Hematopoietic multipotent progenitor cell treated with erythropoietin and hydrocortisone succinate and interleukin-3 and kit ligand, for 15 days (in vitro differentiated cells): ENCODE data around the gene DOCK2.
"Not testable (repeated sequence)": the region's sequence is repeated elsewhere in the genome, so short reads cannot be mapped to it uniquely, and the experiment has no call there.

Source experiments
- DNase-seq: peaks from one replicate; pipeline ENCODE4 v3.0.0-alpha.2; 2015; ENCODE audit warnings: low spot score

DOCK2 gene

GRCh38 chr5:169719360-169720314, 82.6 kb downstream of the DOCK2 start:
- DNase-seq = no peak

- DNase-seq = no peak
Observed at GRCh38 chr5:169721771-169722170, 84.7 kb downstream of the DOCK2 start.

GRCh38 chr5:169723103-169723831, 86.2 kb downstream of the DOCK2 start:
- DNase-seq = no peak

- no peak for DNase-seq
Observed at GRCh38 chr5:169724303-169725087, 87.4 kb downstream of the DOCK2 start.

GRCh38 chr5:169725665-169726064, 88.6 kb downstream of the DOCK2 start:
- not testable (repeated sequence) for DNase-seq

- no peak for DNase-seq
Observed at GRCh38 chr5:169728418-169728817, 91.3 kb downstream of the DOCK2 start.

GRCh38 chr5:169731221-169731620, 94.1 kb downstream of the DOCK2 start:
- DNase-seq = no peak

- no peak for DNase-seq
Observed at GRCh38 chr5:169732841-169733240, 95.8 kb downstream of the DOCK2 start.

GRCh38 chr5:169735913-169736312, 98.8 kb downstream of the DOCK2 start:
- DNase-seq = no peak

GRCh38 chr5:169736653-169737052, 99.6 kb downstream of the DOCK2 start:
- no peak for DNase-seq

- DNase-seq = no peak
Observed at GRCh38 chr5:169740435-169740834, 103.4 kb downstream of the DOCK2 start.

GRCh38 chr5:169742771-169743296, 105.8 kb downstream of the DOCK2 start:
- no peak for DNase-seq

GRCh38 chr5:169744336-169744735, 107.3 kb downstream of the DOCK2 start:
- no peak for DNase-seq

GRCh38 chr5:169745441-169746146, 108.5 kb downstream of the DOCK2 start:
- no peak for DNase-seq

GRCh38 chr5:169746147-169746694, 109.1 kb downstream of the DOCK2 start:
- DNase-seq = no peak

- DNase-seq = no peak
Observed at GRCh38 chr5:169748174-169748573, 111.1 kb downstream of the DOCK2 start.

- DNase-seq = no peak
Observed at GRCh38 chr5:169749295-169749694, 112.2 kb downstream of the DOCK2 start.

GRCh38 chr5:169751490-169751889, 114.4 kb downstream of the DOCK2 start:
- no peak for DNase-seq

GRCh38 chr5:169752566-169752965, 115.5 kb downstream of the DOCK2 start:
- not testable (repeated sequence) for DNase-seq

- no peak for DNase-seq
Observed at GRCh38 chr5:169753795-169754194, 116.7 kb downstream of the DOCK2 start.

- DNase-seq = no peak
Observed at GRCh38 chr5:169754737-169755136, 117.7 kb downstream of the DOCK2 start.
